GM21723 (cell line): Measurements from ENCODE around the gene NAIP.
A peak's percentile ranks its signal among the peaks of the same experiment; 100 is the strongest.
"Not testable (repeated sequence)": the region's sequence is repeated elsewhere in the genome, so short reads cannot be mapped to it uniquely, and the experiment has no call there.

ENCODE experiments used
- ATAC-seq: cut with Tn5 transposase; IDR thresholded peaks from one replicate; pipeline ENCODE4 v1.9.1; 2021; ENCODE audit warnings: mild to moderate bottlenecking, moderate library complexity; ENCODE audit not compliant: unreplicated experiment

The NAIP gene, protein sequence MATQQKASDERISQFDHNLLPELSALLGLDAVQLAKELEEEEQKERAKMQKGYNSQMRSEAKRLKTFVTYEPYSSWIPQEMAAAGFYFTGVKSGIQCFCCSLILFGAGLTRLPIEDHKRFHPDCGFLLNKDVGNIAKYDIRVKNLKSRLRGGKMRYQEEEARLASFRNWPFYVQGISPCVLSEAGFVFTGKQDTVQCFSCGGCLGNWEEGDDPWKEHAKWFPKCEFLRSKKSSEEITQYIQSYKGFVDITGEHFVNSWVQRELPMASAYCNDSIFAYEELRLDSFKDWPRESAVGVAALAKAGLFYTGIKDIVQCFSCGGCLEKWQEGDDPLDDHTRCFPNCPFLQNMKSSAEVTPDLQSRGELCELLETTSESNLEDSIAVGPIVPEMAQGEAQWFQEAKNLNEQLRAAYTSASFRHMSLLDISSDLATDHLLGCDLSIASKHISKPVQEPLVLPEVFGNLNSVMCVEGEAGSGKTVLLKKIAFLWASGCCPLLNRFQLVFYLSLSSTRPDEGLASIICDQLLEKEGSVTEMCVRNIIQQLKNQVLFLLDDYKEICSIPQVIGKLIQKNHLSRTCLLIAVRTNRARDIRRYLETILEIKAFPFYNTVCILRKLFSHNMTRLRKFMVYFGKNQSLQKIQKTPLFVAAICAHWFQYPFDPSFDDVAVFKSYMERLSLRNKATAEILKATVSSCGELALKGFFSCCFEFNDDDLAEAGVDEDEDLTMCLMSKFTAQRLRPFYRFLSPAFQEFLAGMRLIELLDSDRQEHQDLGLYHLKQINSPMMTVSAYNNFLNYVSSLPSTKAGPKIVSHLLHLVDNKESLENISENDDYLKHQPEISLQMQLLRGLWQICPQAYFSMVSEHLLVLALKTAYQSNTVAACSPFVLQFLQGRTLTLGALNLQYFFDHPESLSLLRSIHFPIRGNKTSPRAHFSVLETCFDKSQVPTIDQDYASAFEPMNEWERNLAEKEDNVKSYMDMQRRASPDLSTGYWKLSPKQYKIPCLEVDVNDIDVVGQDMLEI (N-terminal part only)

DNA sequence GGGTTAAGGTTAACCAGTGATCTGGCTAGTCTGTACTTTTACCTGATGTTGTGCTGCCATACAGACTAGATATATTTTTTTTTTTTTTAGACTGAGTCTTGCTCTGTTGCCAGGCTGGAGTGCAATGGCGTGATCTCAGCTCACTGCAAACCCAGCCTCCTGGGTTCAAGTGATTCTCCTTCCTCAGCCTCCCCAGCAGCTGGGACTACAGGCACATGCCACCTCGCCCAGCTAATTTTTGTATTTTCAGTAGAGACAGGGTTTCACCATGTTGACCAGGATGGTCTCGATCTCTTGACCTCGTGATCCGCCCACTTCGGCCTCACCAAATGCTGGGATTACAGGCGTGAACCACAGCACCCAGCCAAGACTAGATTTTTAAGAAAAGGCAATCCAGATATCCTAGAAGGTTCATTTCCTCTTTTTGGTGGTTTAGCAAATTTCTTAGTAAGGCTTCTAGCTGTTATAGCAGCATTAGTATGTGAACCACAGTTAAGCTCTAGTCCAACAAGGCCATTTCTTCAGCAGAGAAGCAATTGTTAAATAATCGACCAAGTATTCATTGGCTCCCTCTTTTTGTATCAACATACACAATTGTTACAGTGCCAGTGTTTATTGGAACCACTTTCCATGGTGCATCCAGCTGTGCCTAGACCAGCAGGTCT, at the start of gene NAIP:
NAIP (minus strand) TSS at position 51 of the 665 bp plus-strand sequence. CDS start 12,424 bp downstream, outside the sequence.
- ATAC-seq, result not testable (repeated sequence)

DNA sequence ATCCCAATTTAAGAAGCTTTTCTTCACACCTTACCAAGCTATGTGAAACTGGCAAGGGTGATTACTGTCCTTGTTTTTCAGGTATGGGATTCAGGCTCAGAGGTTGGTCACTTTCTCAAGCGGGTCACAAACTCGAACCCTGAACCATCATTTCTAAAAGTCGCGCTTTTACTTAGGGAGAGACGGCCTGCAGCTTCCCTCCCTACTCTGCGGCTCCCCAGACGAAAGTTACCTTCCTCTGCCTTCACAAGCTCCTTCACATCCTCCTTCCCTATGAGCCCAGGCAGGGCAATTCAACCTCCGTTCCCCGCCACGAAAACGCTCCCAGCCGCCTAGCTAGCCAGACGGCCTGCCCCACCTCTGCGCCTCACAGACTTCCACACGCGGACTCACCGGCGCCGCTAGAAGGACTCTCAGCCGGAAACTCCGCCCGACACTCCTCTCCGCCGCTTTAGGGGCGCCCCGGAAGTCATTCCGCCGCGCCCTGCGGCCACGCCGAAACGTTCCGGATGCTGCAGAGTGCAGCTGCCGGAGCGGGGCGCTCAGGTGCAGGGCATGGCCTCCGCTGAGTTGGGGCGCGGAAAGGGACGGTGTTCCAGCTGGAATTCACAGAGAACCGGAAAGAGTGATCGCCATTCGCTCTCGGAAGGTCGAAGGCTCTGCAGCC, 42.3 kb upstream of the NAIP start, which contains the start of gene GTF2H2:
GTF2H2 (minus strand) TSS at position 415 of the 667 bp plus-strand sequence. CDS start 4,913 bp downstream, outside the sequence.
- ATAC-seq, result peak; percentile 99

DNA sequence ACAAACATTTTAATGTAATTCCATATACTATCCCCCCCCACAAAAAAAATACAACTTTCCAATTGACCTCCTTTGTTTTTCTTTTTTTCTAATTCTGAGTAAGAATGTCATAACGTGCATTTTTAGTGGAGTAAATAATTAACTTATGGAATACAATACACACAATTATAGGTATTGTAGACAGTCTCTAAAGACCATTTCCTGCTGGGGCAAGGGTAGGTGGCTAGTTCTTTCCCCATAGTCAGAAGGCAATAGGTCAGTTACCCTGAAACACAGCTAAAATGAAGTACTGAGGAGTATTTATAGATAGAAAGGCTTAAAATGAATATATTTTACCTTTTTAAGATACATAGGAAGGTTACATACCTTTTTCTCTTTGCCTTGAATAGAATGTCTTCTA, 36.2 kb upstream of the NAIP start:
- ATAC-seq, result not testable (repeated sequence)

DNA sequence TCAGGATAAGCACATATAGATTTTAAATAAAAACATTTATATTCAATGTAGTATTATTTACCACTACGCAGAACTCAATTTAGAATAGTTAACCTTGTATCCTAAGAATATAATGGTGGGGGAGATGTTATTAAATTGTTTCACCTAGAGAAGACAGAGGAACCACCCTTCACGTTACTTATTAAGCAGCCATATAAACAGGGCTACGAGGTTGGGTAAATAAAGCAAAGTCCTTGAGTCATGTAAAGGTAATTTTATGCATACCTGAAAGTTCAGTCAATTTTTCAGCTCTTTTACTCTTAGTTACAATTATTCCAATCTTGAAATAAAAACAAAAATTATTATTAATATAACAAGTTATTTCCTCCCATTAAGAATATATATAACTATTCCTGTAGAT, 34.3 kb upstream of the NAIP start:
- ATAC-seq, result not testable (repeated sequence)

DNA sequence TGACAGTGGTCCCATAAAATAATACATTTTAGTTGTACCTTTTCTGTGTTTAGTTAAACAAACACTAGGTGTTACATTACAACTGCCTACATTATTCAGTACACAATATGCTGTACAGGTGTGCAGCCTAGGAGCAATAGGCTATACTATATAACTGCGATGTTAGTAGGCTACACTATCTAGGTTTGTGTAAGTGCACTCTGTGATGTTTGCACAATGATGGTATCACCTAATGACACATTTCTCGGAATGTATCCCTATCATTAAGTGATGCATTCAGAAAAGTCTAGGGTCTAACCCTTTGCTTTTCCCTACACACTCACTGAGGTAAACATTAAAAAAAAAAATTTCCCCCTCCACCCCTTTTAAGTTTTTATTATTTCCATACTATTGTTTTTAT, 19.7 kb upstream of the NAIP start:
- not testable (repeated sequence) for ATAC-seq

DNA sequence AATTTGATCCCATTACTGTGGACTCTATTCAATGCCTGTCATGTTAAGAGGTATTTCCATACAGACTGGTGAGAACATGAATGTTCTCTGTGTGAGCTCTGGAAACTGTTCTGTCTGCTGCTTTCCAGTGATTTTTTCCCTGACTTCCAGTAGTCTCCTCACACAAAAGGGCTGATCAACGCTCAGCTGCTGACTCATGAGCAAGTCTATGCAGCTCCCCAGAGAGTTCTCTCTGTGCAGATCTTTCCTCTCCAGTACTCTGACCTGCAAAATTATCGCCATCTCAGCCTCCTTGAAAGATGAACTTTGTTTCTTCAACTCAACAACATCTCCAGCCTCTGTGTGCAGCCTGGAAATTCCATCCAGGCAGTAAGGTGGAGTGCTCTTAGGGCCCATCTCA, 19.0 kb upstream of the NAIP start:
- ATAC-seq, result not testable (repeated sequence)

DNA sequence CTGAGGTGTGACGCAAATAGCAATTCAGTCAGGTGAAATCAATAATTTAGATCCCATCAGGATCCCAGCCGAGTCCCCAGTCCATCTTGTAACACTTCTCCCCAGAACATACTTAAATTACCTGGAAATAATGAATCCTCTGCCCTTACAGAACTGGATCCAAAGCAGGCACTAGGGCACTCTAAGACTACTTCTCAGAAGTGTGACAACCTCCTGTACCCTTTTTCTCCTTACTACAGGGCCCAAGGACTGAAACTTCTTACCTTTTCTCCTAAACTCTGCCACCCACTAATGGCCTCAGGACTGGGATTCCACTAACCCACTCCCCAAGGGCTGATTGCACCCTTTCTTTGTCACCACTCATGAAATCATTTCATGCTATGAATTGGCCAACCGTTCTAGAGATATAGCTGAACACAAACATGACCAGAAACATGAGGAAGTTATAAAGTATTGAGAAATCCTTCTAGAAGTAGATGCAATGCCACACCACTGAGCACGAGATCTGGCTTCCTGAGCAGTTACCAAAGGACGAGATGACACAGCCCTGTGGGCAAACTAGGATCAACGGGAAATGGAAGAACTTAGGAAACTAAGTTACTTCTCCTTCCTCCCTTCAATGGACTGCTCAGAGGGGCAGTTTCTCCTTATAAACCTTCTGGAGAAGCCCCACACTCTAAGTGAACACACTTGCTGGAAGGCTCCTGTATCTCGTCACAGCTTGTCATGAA, 6.1 kb upstream of the NAIP start:
- not testable (repeated sequence) for ATAC-seq

DNA sequence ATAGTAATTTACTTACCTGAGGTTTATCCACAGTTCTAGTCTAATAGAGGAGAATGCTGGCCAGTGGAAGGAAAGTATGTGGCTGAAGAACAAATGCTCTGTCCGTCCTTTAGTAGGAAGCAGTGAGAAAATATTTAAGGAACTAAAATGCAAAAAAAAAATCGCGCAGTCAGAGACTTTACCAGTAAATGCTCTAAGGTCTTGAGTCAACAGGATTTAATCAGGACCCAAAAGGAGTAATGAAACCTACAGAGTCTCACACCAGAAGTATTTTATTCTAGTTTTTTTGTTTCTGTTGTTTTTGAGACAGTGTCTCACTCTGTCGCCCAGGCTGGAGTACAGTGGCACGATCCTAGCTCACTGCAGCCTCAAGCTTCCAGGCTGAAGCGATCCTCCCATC, 4.5 kb downstream of the NAIP start:
- ATAC-seq, result not testable (repeated sequence)

DNA sequence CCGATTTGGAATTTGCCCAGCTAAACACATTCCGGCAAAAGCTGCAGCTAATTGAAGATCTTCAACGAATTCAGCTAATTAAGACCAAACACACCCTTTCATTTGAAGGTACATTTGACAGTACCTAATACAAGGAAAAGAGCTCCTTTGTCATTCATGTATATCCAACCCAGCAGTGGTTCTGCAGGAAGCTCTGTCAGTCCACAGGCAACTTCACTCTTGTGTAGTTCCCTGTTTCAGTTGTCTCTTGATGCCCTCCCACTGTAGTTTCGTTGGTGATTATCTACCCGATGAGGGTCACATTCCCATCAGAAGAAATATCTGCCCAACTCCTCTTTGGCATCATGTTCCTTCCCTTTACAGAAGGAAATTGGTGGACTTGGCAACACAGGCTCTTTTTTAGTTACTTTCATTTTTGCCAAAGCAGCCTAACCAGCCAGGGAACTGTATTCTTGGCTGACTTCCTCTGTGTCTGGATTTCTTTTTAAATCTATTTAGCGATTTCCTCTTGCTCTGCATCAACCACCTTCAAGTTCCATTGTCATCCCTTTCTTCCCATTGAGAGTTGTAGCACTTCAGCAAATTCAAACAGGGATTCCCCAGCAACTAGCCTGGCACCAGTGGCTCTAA, 6.6 kb downstream of the NAIP start:
- ATAC-seq, result not testable (repeated sequence)

DNA sequence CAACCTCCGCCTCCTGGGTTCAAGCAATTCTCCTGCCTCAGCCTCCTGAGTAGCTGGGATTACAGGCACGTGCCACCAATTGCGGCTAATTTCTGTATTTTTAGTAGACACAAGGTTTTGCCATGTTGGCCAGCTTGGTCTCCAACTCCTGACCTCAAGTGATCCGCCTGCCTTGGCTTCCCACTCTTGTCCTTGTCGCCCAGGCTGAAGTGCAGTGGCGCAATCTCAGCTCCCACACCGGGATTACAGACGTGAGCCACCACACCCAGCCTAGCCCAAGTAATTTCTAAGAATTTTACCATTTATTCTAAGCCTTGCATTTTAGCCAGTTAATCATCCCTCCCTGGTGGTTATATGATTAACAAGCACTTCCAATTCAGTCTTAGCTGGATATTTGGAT, 11.0 kb downstream of the NAIP start:
- no peak for ATAC-seq

DNA sequence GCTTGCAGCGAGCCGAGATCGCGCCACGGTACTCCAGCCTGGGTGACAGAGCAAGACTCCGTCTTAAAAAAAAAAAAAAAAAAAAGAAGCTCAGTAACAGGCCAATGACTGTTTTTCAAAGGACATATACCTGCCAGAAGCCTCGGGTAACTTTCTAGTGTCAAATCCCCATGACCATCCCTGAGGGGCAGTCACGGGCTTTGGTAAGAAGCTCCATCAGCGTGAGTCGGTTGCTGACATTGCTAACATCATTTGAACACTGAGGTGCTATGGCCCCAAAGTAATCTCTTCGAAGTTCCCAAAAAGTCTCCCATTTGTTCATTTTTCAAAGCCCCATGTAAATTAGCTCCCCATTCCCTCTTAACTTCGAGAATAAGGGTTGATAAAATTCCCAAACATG, 11.6 kb downstream of the NAIP start:
- no peak for ATAC-seq

DNA sequence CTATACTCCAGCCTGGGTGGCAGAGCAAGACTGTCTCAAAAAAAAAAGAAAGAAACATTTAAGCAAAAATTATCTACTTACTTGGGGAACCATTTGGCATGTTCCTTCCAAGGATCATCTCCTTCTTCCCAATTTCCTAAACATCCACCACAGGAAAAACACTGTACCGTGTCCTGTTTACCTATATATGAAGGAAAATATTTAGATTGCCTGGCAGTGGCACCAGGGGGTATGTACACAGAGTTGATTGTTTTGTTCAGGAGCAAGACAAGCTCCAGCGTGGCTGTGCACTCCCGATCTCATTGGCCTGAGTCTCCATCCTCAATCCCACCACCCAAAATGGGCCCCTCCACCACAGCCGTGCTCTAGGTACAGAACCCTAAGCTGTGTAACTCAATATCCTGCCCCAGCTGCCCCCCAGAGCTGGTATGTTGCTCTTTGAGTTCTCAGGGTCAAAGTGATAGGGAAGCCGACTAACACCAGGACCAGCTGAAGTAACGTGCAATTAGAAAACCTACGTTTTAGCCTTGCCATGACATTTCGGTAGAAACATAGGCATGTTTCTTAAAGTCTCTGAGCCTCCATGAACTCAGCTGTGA, 13.8 kb downstream of the NAIP start:
- ATAC-seq, result no peak

DNA sequence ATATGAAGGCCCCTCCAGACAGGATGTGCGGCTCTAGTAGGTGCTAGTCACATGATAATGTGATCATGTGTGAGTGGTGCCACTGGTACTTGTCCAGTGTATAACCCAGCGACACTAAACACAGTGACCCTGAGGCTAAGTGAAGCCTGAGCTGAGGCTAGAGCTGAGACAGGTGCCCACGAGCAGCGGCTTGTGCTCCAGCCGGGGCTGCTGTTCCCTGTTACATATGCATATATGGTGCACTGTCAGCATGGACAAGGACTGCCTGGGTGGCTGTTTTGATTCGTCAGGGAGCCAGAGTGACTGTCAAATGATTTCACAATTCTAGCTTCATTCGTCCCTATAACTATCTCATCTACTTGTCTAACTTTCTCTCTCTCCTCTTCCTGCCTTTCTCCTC, 18.2 kb downstream of the NAIP start:
- not testable (repeated sequence) for ATAC-seq

DNA sequence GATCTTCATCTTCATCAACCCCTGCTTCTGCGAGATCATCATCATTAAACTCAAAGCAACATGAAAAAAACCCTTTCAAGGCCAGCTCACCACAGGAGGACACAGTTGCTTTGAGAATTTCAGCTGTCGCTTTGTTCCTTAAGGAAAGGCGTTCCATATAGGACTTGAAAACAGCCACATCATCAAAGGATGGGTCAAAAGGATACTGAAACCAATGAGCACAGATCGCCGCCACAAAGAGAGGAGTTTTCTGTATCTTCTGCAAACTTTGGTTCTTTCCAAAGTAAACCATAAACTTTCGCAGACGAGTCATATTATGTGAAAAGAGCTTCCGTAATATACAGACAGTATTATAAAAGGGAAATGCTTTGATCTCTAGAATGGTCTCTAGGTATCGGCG, 40.3 kb downstream of the NAIP start:
- ATAC-seq, result not testable (repeated sequence)

DNA sequence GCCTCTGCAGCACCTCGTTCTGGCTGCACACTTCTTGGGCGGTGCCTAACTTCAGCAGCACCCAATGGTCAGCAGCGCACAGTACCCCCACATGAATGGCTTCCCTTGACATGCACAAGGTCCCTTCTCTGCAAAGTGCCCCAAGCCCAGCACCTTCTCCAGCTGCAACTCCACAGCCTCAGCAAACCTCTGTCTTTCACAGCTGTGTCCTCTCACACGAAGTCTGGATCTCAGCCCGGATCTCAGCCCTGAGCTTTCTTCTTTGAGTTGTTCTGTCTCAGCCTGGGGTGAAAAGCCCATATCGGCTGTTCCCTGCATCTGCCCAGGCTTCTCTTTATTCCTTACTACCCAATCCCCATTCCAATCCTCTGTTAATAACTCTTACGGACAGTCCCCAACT, 57.9 kb downstream of the NAIP start:
- not testable (repeated sequence) for ATAC-seq

DNA sequence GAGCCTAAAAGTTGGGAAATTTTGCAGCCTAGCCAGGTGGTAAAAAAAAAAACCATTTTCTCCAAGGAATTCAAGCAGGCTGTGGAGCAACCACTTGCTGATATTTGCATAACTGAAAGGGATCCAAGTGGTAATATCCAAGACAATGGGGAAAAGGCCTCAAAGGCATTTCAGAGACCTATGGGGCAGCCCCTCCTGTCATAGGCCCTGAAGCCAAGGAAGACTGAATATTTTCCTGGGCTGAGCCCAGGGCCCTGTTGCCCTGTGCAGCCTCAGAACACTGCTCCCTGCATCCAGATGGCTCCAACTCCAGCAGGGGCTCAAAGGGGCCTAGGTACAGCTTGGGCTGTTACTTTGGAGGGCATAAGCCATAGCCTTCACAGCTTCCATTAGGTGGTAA, 60.6 kb downstream of the NAIP start:
- not testable (repeated sequence) for ATAC-seq

DNA sequence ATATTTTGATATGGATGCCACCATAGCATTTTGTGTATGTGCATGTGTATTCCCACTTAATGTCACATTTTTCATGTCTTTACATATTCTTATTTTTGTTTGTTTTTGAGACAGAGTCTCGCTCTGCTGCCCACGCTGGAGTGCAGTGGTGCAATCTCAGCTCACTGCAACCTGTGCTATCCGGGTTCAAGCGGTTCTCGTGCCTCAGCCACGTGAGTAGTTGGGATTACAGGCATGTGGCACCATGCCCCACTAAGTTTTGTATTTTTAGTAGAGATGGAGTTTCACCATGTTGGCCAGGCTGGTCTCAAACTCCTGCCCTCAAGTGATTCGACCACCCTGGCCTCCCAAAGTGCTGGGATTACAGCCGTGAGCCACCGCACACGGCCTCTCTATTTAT, 72.1 kb downstream of the NAIP start:
- not testable (repeated sequence) for ATAC-seq

DNA sequence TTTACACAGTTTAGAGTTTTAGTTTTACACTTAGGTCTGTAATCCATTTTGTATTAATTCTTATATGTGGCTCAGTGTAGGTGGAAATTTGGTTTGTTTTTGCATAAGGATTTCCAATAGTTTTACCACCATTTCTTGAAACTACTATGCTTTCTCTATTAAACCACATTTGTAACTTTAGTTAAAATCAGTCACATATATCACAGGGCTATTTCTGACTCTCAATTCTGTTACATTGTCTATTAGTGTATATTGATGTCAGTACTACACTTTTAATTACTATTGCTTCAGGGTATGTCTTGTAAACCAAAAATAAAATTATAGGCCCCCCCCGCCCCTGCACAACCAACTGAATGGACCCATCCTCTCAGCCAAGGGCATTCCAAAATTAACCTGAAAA, 92.6 kb downstream of the NAIP start:
- ATAC-seq, result not testable (repeated sequence)
